OCI-LY1 (cell line): ENCODE data around the gene KCNE4.

Experiments
- EZH2 ChIP-seq: fragments of 200-600 bp; sonication (generic), shearing (Covaris generic); IDR thresholded peaks from 2 replicates; pipeline ENCODE4 v1.8.0; 2017; ENCODE audit warnings: borderline replicate concordance, mixed run types, mild to moderate bottlenecking, antibody characterized with exemption, low read length, moderate library complexity, mixed read lengths
- TF ChIP-seq, protein P1 (sequence below): fragments of 200-600 bp; sonication (generic), shearing (Covaris generic); IDR thresholded peaks from 2 replicates; pipeline ENCODE4 v1.5.1; 2017; ENCODE audit warnings: mild to moderate bottlenecking, antibody characterized with exemption, low read length, moderate library complexity, mixed read lengths

DNA sequence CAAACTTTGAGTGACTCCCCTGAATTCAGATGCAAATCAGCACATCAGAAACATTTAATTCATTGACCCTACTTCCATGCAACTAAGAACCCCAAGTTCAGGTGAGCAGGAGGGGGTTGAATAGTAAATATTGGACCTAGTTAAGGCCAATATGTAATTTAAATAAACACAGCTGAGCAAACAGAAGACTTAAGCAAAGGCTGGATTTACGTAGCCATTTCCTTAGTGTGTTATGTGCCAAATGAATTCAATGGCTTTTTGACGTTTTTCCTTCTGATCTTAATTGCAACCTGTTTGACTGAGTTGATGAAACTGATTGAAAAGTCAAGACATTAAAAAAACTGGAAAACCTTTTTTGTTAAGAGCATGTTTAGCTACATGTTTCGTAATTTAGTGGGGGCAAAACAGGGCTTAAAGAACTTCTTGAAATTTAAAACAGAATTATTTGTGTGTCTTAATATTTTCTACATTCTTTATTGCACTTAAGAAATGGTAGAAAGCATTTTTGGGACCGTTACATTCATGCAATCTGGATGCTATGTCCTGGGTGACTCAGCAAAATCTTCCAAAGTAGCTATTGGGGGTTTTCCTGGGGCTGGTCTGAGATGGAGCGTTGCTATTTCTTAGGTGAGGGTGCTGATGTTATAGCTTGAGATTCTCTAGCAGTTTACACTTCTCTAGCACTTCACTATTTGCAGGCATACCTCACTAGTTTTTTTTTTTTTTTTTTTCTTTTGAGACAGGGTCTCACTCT lies 25.5 kb upstream of the KCNE4 start:
- TF ChIP-seq, protein P1, sequence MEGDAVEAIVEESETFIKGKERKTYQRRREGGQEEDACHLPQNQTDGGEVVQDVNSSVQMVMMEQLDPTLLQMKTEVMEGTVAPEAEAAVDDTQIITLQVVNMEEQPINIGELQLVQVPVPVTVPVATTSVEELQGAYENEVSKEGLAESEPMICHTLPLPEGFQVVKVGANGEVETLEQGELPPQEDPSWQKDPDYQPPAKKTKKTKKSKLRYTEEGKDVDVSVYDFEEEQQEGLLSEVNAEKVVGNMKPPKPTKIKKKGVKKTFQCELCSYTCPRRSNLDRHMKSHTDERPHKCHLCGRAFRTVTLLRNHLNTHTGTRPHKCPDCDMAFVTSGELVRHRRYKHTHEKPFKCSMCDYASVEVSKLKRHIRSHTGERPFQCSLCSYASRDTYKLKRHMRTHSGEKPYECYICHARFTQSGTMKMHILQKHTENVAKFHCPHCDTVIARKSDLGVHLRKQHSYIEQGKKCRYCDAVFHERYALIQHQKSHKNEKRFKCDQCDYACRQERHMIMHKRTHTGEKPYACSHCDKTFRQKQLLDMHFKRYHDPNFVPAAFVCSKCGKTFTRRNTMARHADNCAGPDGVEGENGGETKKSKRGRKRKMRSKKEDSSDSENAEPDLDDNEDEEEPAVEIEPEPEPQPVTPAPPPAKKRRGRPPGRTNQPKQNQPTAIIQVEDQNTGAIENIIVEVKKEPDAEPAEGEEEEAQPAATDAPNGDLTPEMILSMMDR, result no peak
- no peak for TF ChIP-seq EZH2
